ENCODE measurements around the gene ARHGAP29.

The ARHGAP29 gene

DNA sequence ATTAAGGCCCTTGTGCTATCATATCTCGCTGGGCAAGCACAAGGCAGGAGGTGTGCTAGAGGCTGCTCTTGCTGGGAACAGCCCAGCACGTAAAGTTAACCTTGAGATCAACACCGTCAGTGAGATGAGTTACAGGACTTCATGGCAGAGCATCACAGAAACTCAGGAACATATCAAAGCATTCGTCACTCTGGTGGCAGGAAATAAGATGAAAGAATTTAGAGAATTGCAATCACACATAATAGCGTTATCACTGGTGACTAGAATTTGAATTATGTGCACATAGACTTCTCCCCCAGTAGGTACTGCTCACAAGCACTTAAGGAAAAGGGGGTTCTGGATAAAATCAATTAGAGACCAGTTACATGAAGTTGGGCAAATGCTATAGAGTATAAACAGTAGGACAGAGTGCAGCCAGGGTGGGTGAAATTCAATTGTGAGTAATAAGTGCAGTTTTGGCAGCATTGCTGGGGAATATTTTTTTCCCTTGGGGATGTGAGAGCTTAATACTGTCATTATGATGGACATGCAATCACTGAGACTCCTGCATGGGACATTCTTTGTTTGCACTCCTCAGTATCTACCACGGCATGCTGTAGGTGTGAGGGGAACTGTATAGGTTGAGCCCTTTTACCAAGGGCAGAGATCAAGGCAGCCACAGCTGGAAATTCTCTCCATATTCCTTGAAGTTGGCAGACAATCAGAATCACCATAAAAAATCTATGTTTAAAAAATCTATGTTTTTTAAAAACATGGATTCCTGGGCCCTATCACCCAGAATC, 44.2 kb upstream of the ARHGAP29 start:
- TF ChIP-seq, protein P1, sequence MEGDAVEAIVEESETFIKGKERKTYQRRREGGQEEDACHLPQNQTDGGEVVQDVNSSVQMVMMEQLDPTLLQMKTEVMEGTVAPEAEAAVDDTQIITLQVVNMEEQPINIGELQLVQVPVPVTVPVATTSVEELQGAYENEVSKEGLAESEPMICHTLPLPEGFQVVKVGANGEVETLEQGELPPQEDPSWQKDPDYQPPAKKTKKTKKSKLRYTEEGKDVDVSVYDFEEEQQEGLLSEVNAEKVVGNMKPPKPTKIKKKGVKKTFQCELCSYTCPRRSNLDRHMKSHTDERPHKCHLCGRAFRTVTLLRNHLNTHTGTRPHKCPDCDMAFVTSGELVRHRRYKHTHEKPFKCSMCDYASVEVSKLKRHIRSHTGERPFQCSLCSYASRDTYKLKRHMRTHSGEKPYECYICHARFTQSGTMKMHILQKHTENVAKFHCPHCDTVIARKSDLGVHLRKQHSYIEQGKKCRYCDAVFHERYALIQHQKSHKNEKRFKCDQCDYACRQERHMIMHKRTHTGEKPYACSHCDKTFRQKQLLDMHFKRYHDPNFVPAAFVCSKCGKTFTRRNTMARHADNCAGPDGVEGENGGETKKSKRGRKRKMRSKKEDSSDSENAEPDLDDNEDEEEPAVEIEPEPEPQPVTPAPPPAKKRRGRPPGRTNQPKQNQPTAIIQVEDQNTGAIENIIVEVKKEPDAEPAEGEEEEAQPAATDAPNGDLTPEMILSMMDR (IDR thresholded peaks at IDR 0.05; ENCODE audit: borderline replicate concordance, insufficient read depth, low read depth, low read length): no peak
- H3K4me3 ChIP-seq (ENCODE audit: low read depth, low read length): no peak overlapping the region

GRCh38 chr1:94280541-94280940, 43.2 kb upstream of the ARHGAP29 start:
- TF ChIP-seq, protein P1 (IDR thresholded peaks at IDR 0.05; ENCODE audit: borderline replicate concordance, insufficient read depth, low read depth, low read length): no peak
- no peak overlapping the region for H3K4me3 ChIP-seq (ENCODE audit: low read depth, low read length)

GRCh38 chr1:94279462-94279861, 42.1 kb upstream of the ARHGAP29 start:
- H3K4me3 ChIP-seq (ENCODE audit: low read depth, low read length): no peak overlapping the region
- TF ChIP-seq, protein P1 (IDR thresholded peaks at IDR 0.05; ENCODE audit: borderline replicate concordance, insufficient read depth, low read depth, low read length): no peak

DNA sequence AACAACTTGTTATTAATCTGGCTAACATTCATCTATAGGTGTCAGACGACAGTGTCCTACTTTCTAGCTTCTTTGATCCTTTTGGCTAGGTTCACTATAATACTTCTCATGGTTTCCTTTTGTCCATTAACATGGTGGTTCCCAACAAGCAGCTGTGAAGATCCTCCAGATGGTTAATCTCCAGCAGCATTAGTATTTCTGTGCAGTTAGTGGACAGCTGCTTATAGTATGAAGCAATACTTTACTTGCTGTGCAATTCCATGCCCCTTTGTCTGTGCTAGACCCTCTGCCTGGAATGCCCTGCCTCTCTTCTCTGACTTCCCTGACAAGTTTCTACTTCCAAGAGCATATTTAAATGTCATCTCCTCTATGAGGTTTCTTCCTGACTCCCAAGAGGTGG, 41.7 kb upstream of the ARHGAP29 start:
- TF ChIP-seq, protein P1 (IDR thresholded peaks at IDR 0.05; ENCODE audit: borderline replicate concordance, insufficient read depth, low read depth, low read length): no peak
- H3K4me3 ChIP-seq (ENCODE audit: low read depth, low read length): no peak overlapping the region

DNA sequence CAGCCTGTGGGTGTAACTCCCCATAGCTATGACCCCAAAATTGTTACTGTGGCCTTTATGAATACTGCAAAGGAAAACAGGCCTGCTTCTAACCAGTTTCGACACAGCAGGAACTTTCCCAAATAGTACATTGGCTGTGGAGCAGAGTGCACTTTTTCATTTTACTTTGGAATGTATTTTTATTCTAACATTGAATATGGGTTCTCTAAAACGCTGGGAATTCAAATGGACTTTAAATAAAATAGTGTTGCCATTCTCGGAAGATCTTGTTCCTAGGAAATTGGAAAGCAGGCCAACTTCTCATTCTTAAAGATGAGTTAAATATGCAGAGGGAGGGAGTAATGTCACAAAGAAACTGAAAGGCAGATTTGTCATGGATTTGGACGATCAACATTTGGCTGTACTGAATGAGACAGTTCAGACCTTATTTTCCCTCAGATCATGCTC, 39.6 kb upstream of the ARHGAP29 start:
- no peak overlapping the region for H3K4me3 ChIP-seq (ENCODE audit: low read depth, low read length)
- TF ChIP-seq, protein P1 (IDR thresholded peaks at IDR 0.05; ENCODE audit: borderline replicate concordance, insufficient read depth, low read depth, low read length): no peak

DNA sequence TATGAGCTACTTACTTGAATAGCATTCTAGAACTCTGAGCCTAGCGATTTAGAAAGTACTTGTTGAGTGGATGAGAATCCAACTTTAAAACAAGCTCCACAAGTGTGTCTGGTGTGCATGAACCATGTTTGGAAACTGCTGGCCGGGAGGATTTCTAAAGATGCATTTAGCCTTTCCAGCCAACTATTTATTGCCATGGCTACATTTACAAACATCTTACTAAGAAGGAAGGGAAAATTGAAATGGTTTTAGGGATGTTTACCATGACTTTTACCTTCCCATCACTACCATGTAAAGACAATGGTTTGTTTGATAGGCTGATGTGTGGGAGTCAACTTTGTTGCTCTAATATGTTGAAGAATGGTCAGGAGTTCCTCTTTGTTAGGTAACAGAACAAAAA, 37.7 kb upstream of the ARHGAP29 start:
- TF ChIP-seq, protein P1 (IDR thresholded peaks at IDR 0.05; ENCODE audit: borderline replicate concordance, insufficient read depth, low read depth, low read length): no peak
- H3K4me3 ChIP-seq (ENCODE audit: low read depth, low read length): no peak overlapping the region

- H3K4me3 ChIP-seq (ENCODE audit: low read depth, low read length): no peak overlapping the region
- TF ChIP-seq, protein P1 (IDR thresholded peaks at IDR 0.05; ENCODE audit: borderline replicate concordance, insufficient read depth, low read depth, low read length): no peak
These were observed 37.2 kb upstream of the ARHGAP29 start for GRCh38 chr1:94274561-94274960.

Measured in GM12875 (cell line).